Activated naive CD8-positive, alpha-beta T cell treated with anti-CD3 and anti-CD28 coated beads, Interleukin-2, amount 50 U/mL, for 16 hours (primary cell): ENCODE data around the gene CDRT4.

Source experiments
- DNase-seq: peaks from one replicate; pipeline ENCODE4 v3.0.0-alpha.2; 2020; ENCODE audit warnings: low read depth, low spot score

Gene CDRT4

GRCh38 chr17:15397620-15398019 lies 69.8 kb downstream of the CDRT4 start:
- DNase-seq = no peak

GRCh38 chr17:15395091-15395490 lies 72.3 kb downstream of the CDRT4 start:
- DNase-seq = no peak

GRCh38 chr17:15393414-15393813 lies 74.0 kb downstream of the CDRT4 start:
- no peak for DNase-seq

- no peak for DNase-seq
These were observed 75.1 kb downstream of the CDRT4 start for GRCh38 chr17:15392326-15392741.

GRCh38 chr17:15388356-15389041 lies 78.9 kb downstream of the CDRT4 start:
- no peak for DNase-seq

GRCh38 chr17:15386083-15386482 lies 81.3 kb downstream of the CDRT4 start:
- no peak for DNase-seq
